Peyer's patch (tissue), 4 donors: Measurements from ENCODE around the gene GALK2. TPM values are rescaled to one million over a fixed set of nuclear protein-coding genes. Genes with fewer than 3 reads are reported as not detected.

ENCODE experiments used
- DNase-seq, 3 donors: peaks; one replicate each; pipeline ENCODE4 v3.0.0-alpha.2; 2017 to 2019
- H3K27ac ChIP-seq, 4 donors: fragments of 200-600 bp; sonication (generic); one replicate each; pipeline ENCODE4 v1.5.1; 2016 to 2019
- H3K27me3 ChIP-seq, 2 donors: fragments of 200-600 bp; sonication (generic); one replicate each; pipeline ENCODE4 v1.5.1; 2019
- H3K36me3 ChIP-seq, 3 donors: fragments of 200-600 bp; sonication (generic); one replicate each; pipeline ENCODE4 v1.5.1; 2016 to 2019
- H3K4me1 ChIP-seq, 4 donors: fragments of 200-600 bp; sonication (generic); one replicate each; pipeline ENCODE4 v1.5.1; 2016 to 2019
- H3K4me3 ChIP-seq, 4 donors: fragments of 200-600 bp; sonication (generic); 1 replicate in 3 of 4; 2 replicates in 1 of 4; pipeline ENCODE4 v1.5.1; 2016 to 2019; ENCODE audit warnings: mild to moderate bottlenecking in 1 of 4
- H3K9me3 ChIP-seq, 4 donors: fragments of 200-600 bp; sonication (generic); one replicate each; pipeline ENCODE4 v1.5.1; 2016 to 2019; ENCODE audit warnings: mild to moderate bottlenecking in 1 of 4
- CTCF ChIP-seq, 6 experiments: fragments of 450-650 bp in 4 of 6; fragments of 200-600 bp in 2 of 6; sonication (generic) in 1 of 6; IDR thresholded peaks; one replicate each; pipeline ENCODE4 v1.5.1; 2017 to 2019; ENCODE audit warnings: antibody characterized with exemption in 6 of 6, mild to moderate bottlenecking in 3 of 6, moderate library complexity in 1 of 6
- POLR2A ChIP-seq, 2 donors: fragments of 450-650 bp; IDR thresholded peaks; one replicate each; pipeline ENCODE4 v1.5.1; 2017; ENCODE audit warnings: antibody characterized with exemption in 2 of 2, mild to moderate bottlenecking in 2 of 2, moderate library complexity in 2 of 2
- total RNA-seq, 4 donors: library from RNA; depleted of rRNA; stranded (reverse); fragments of >200 nt; gene quantifications; one replicate each; pipeline ENCODE4 v1.1.0, GENCODE V29; 2016

The GALK2 gene
- total RNA-seq, 4 donors from 2014 or later, result 33.4 to 61.9 (median 44.3) TPM

- Histone ChIP-seq H3K4me1 (no peaks in the 10 kb centered on the region), H3K4me3 (no peak overlapping the region), H3K36me3 (no peaks in the 10 kb centered on the region), H3K27ac (no peak overlapping the region), H3K27me3 (no peaks in the 10 kb centered on the region), H3K9me3 (no peaks in the 10 kb centered on the region)
- DNase-seq, result no peak
- TF ChIP-seq POLR2A (IDR thresholded peaks at IDR 0.05) (no peak), CTCF (IDR thresholded peaks at IDR 0.05) (no peak)
Measured at GRCh38 chr15:49265911-49266310, 95.9 kb downstream of the GALK2 start.

- DNase-seq, result no peak
- Histone ChIP-seq H3K4me1 (no peaks in the 10 kb centered on the region), H3K4me3 (no peak overlapping the region), H3K27me3 (no peaks in the 10 kb centered on the region), H3K27ac (no peak overlapping the region), H3K36me3 (no peaks in the 10 kb centered on the region), H3K9me3 (no peaks in the 10 kb centered on the region)
- TF ChIP-seq CTCF (IDR thresholded peaks at IDR 0.05) (no peak), POLR2A (IDR thresholded peaks at IDR 0.05) (no peak)
Measured at GRCh38 chr15:49270541-49271421, 100.7 kb downstream of the GALK2 start.

- Histone ChIP-seq H3K4me3 (no peak overlapping the region), H3K27me3 (no peaks in the 10 kb centered on the region), H3K27ac (no peak overlapping the region), H3K9me3 (no peaks in the 10 kb centered on the region), H3K4me1 (no peaks in the 10 kb centered on the region), H3K36me3 (no peaks in the 10 kb centered on the region)
- no peak for TF ChIP-seq CTCF (IDR thresholded peaks at IDR 0.05)
- no peak for TF ChIP-seq POLR2A (IDR thresholded peaks at IDR 0.05)
- no peak for DNase-seq
Measured at GRCh38 chr15:49273734-49274318, 103.8 kb downstream of the GALK2 start.

- Histone ChIP-seq H3K4me3 (no peak overlapping the region), H3K36me3 (peaks cover 0 to 21% (median 0%) of the 10 kb centered on the region in 3 donors), H3K9me3 (no peaks in the 10 kb centered on the region), H3K27me3 (no peaks in the 10 kb centered on the region), H3K4me1 (no peaks in the 10 kb centered on the region), H3K27ac (no peak overlapping the region)
- no peak for DNase-seq
- TF ChIP-seq CTCF (IDR thresholded peaks at IDR 0.05) (no peak), POLR2A (IDR thresholded peaks at IDR 0.05) (no peak)
Measured at GRCh38 chr15:49278751-49279150, 108.7 kb downstream of the GALK2 start.

- Histone ChIP-seq H3K36me3 (peaks cover 0 to 32% (median 0%) of the 10 kb centered on the region in 3 donors), H3K27ac (no peak overlapping the region), H3K4me3 (no peak overlapping the region), H3K9me3 (no peaks in the 10 kb centered on the region), H3K4me1 (no peaks in the 10 kb centered on the region), H3K27me3 (no peaks in the 10 kb centered on the region)
- no peak for TF ChIP-seq POLR2A (IDR thresholded peaks at IDR 0.05)
- TF ChIP-seq CTCF (IDR thresholded peaks at IDR 0.05), result no peak
- no peak for DNase-seq
Measured at GRCh38 chr15:49279521-49280456, 109.7 kb downstream of the GALK2 start.
